ENCODE measurements around the gene RBM38.
A peak's percentile ranks its signal among the peaks of the same experiment; 100 is the strongest.

The RBM38 gene

GRCh38 chr20:57400231-57400701 lies 9.1 kb downstream of the RBM38 start:
- H3K4me3 ChIP-seq (ENCODE audit: low read depth, low read length): peak overlapping the region; percentile 57
- DNase-seq (ENCODE audit: low read depth): peak; percentile 60
- TF ChIP-seq, protein P1, sequence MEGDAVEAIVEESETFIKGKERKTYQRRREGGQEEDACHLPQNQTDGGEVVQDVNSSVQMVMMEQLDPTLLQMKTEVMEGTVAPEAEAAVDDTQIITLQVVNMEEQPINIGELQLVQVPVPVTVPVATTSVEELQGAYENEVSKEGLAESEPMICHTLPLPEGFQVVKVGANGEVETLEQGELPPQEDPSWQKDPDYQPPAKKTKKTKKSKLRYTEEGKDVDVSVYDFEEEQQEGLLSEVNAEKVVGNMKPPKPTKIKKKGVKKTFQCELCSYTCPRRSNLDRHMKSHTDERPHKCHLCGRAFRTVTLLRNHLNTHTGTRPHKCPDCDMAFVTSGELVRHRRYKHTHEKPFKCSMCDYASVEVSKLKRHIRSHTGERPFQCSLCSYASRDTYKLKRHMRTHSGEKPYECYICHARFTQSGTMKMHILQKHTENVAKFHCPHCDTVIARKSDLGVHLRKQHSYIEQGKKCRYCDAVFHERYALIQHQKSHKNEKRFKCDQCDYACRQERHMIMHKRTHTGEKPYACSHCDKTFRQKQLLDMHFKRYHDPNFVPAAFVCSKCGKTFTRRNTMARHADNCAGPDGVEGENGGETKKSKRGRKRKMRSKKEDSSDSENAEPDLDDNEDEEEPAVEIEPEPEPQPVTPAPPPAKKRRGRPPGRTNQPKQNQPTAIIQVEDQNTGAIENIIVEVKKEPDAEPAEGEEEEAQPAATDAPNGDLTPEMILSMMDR (IDR thresholded peaks at IDR 0.05; ENCODE audit: insufficient read depth, low read depth, low read length, missing control alignments): peak; percentile 50

DNA sequence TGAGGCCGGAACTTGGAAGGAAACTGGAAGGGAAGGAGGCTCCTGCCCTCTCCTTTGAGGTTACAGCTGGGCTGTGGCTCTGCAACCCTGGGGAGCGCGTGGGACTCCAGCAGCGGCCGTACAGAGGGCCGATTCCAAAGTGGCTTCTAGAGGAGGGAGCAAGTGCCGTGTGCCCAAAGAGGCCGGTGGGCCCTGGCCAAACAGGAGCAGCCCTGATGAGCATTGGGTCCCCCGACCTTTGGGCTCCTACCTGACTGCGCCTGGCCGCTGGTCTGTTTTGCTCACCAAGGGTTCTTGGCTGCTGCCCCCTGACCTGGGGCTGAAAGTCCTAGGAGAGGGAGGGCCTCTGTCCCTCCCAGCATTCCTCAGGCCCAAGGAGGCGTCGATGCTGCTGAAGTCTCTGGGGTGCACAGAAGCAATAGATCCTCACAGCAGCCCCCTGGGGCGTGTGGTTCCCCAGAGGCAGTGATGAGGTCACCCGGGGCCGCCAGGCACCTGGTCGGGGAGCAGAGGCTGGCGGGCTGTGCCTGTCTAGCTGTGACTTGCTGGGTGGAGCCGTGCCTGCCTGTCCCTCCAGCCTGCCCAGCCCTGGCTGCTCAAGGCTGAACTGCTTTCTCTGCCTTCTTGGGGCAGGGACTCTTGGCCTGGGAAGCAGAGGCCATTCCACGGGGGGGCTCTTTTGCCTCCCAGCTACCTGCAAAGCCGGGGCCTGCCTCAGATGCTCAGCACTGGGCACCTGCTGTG lies 9.8 kb downstream of the RBM38 start:
- H3K4me3 ChIP-seq (ENCODE audit: low read depth, low read length): peak overlapping the region; percentile 57; the same call in 1 of the 2 replicates
- DNase-seq (ENCODE audit: low read depth): peak; percentile 58
- TF ChIP-seq, protein P1 (IDR thresholded peaks at IDR 0.05; ENCODE audit: insufficient read depth, low read depth, low read length, missing control alignments): no peak

DNA sequence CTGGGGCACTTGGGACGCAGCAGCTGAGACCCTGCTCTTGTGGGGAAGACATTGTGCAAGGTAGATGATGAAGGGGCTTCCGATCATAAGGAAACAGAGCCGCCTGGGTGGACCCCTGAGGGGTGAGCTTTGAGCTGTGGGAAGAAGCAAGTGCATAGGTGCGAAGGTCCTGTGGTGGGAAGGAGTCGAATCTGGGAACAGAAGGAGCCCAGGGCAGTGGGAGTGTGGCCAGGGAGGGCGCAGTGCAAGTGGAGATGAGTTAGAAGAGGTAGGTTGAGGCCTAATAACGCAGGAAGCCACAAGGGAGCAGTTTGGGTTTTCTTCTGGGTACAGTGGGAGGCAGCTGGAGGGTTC lies 10.3 kb downstream of the RBM38 start:
- TF ChIP-seq, protein P1 (IDR thresholded peaks at IDR 0.05; ENCODE audit: insufficient read depth, low read depth, low read length, missing control alignments): no peak
- no peak overlapping the region for H3K4me3 ChIP-seq (ENCODE audit: low read depth, low read length)
- DNase-seq (ENCODE audit: low read depth): no peak

GRCh38 chr20:57402206-57403125 lies 11.3 kb downstream of the RBM38 start:
- TF ChIP-seq, protein P1 (IDR thresholded peaks at IDR 0.05; ENCODE audit: insufficient read depth, low read depth, low read length, missing control alignments): no peak
- H3K4me3 ChIP-seq (ENCODE audit: low read depth, low read length): no peak overlapping the region

DNA sequence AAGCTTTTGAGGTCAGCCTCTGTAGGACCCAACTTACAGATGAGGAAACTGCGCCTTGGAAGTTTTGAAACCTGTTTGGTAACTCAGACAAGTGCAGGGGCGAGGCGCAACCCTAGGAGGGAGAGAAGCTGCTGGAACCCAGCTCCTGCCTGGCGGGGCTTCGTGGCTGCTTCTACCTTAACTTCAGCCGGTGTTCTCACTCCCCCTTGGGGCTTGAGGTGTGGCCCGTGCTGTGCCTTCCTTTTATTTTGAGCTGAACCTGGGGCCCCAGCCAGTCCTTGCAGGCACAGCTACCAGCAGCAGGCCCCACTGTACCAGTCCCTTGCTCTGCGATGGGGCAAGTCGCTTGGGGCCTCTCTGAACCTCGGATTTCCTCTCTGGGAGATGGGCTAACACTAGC lies 12.0 kb downstream of the RBM38 start:
- TF ChIP-seq, protein P1 (IDR thresholded peaks at IDR 0.05; ENCODE audit: insufficient read depth, low read depth, low read length, missing control alignments): no peak
- no peak for DNase-seq (ENCODE audit: low read depth)

More at GRCh38 chr20:57402206-57403125, 11.3 kb downstream of the RBM38 start:
- DNase-seq (ENCODE audit: low read depth): no peak

DNA sequence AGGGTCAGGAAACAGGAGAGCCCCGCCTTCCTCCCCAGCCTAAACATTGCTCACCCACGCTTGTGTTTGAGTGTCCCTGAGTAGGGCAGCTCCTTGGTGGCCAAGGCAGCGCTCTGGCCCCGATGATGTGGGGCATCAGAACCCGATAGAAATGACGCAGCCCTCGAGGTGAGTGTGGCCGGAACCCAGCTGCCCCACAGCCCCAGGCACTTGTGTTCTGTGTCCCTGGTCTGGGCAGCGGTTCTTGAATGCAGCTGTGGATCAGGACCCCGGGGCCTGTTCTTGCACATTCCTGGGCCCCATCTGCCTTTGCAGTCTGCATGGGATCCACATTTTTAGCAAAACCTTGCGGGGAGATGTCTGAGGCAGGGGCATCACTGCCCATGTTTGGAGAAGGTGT lies 12.8 kb downstream of the RBM38 start:
- TF ChIP-seq, protein P1 (IDR thresholded peaks at IDR 0.05; ENCODE audit: insufficient read depth, low read depth, low read length, missing control alignments): no peak
- no peak overlapping the region for H3K4me3 ChIP-seq (ENCODE audit: low read depth, low read length)
- no peak for DNase-seq (ENCODE audit: low read depth)

More for the DNA sequence above, 12.0 kb downstream of the RBM38 start:
- H3K4me3 ChIP-seq (ENCODE audit: low read depth, low read length): no peak overlapping the region
